Activated T-helper 1 cell treated with anti-CD3 and anti-CD28 coated beads, Interleukin-12 subunit alpha, Interleukin-12 subunit beta, Interleukin-2, Interleukin-4 antibody, amounts not matched to agents 30 ng/mL and 10 ng/mL and 1 ng/mL, durations not matched to agents 14 hours and 24 hours and 36 hours (primary cell): Measurements from ENCODE around the gene OR10K1. TPM values are rescaled to one million over a fixed set of nuclear protein-coding genes. Genes with fewer than 3 reads are reported as not detected.
"Not testable (repeated sequence)": the region's sequence is repeated elsewhere in the genome, so short reads cannot be mapped to it uniquely, and the experiment has no call there.

Experiments used
- DNase-seq: peaks from one replicate; pipeline ENCODE4 v3.0.0; 2021; ENCODE audit warnings: low spot score
- H3K27ac Mint-ChIP-seq: one replicate; pipeline ENCODE4 v1.8.0; 2021; ENCODE audit warnings: mild to moderate bottlenecking, mixed read lengths
- H3K27me3 Mint-ChIP-seq: one replicate; pipeline ENCODE4 v1.8.0; 2022; ENCODE audit warnings: mild to moderate bottlenecking, moderate library complexity, mixed read lengths; ENCODE audit not compliant: insufficient read depth
- H3K36me3 Mint-ChIP-seq: one replicate; pipeline ENCODE4 v1.8.0; 2021; ENCODE audit warnings: low read depth, mixed read lengths
- H3K4me1 Mint-ChIP-seq: one replicate; pipeline ENCODE4 v1.8.0; 2021; ENCODE audit warnings: low read depth, mixed read lengths
- H3K4me3 Mint-ChIP-seq: one replicate; pipeline ENCODE4 v1.8.0; 2021; ENCODE audit warnings: mild to moderate bottlenecking, moderate library complexity, mixed read lengths
- H3K9me3 Mint-ChIP-seq: one replicate; pipeline ENCODE4 v1.8.0; 2021; ENCODE audit warnings: mixed read lengths
- intact Hi-C: fragments of 100-400 bp; cut with micrococcal nuclease; formaldehyde crosslinking; loops from one replicate; pipeline ENCODE4 v1.15.1; 2024
- total RNA-seq: library from RNA; stranded (reverse); gene quantifications from 2 replicates; pipeline ENCODE4 v1.2.3, GENCODE V29; 2022

The OR10K1 gene
- total RNA-seq, result not detected in 2 replicates

GRCh38 chr1:158461534-158461933 is at the start of gene OR10K1:
Gene OR10K1 (plus strand): TSS chr1:158461834. CDS start chr1:158465562, 3,728 bp downstream.
- Mint-ChIP-seq H3K27me3 (peaks cover 7% of the 10 kb centered on the region), H3K4me1 (no peaks in the 10 kb centered on the region), H3K36me3 (no peaks in the 10 kb centered on the region), H3K27ac (no peak within 1 kb of the TSS), H3K9me3 (no peaks in the 10 kb centered on the region), H3K4me3 (no peak within 1 kb of the TSS)
- intact Hi-C loops, result no loop called here
- DNase-seq, result no peak

DNA sequence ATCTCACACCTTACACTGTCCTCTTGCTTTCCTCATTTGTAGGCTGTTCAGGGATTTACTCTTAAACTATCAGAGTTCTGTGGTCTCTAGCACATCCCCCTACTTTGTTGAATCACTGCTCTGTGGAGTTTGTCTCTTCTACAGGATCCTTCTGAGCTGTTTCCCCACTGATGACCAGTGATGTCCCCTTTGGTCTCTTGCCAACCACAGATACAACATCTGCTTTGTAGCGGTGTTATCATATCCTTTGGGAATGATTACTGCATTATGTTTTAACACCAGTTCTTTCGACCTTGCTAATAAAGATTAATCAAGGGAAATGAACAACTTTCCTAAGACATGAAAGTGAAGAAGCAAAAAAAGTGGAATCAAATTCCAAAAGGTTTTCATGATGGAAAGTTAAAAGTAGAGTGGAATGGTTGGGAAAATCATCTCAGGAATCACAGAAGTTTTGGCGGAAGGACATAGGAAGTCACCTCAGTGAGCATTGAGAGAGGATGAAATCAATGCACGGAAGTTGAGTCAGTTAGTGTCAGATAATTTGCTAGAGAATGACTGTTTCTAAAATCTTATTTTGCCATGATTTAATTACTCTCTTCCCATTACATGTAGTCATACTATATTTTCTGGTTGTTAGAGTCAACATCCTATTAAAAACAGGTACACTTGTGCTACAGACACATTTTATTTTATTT is 46.8 kb upstream of the OR10K1 start:
- no peaks in the 10 kb centered on the region for H3K4me1 Mint-ChIP-seq
- H3K27me3 Mint-ChIP-seq, result peaks cover 9% of the 10 kb centered on the region
- H3K36me3 Mint-ChIP-seq, result no peaks in the 10 kb centered on the region
- intact Hi-C loops, result no loop called here
- no peaks in the 10 kb centered on the region for H3K9me3 Mint-ChIP-seq
- no peak for DNase-seq
- no peak overlapping the region for H3K4me3 Mint-ChIP-seq
- H3K27ac Mint-ChIP-seq, result no peak overlapping the region

DNA sequence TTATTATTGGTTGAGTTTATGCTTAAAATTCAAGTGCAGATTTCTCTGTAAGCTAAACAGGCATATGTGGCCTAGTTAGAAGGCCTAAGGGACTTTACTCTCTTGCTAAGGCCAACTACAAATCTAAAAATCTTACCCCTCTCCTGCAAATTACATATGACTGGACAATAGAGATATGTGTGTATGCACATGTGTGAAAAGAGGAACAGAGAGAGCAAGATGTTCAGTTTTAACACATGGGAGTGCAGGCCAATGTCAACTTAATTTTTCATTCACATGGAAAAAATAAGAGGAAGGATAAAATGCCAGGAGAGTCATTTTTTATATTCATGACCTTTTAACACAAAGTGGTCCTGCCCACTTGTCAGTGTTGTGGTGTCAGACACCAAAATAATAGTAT is 44.0 kb upstream of the OR10K1 start:
- peaks cover 7% of the 10 kb centered on the region for H3K27me3 Mint-ChIP-seq
- no peaks in the 10 kb centered on the region for H3K36me3 Mint-ChIP-seq
- no peak overlapping the region for H3K27ac Mint-ChIP-seq
- no peak overlapping the region for H3K4me3 Mint-ChIP-seq
- no peaks in the 10 kb centered on the region for H3K9me3 Mint-ChIP-seq
- intact Hi-C loops, result no loop called here
- DNase-seq, result no peak
- H3K4me1 Mint-ChIP-seq, result no peaks in the 10 kb centered on the region

DNA sequence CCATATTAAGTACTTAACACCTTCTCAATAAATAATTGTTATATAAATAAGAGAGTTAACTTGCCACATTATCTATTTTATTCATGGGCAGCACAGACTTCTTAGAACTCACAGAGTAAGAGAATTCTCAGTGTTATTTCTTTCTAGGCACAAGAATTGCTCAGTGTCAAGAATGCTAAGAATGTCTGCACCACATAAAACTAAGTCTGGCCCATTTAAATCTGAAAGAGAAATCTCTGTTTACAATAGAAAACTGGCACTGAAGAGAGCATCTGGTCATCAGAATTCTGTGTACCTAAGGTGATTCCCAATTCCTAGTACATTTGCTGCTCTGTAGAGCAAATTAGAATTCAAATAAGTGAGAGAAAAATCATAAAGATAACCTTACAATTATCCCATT is 39.4 kb upstream of the OR10K1 start:
- no peaks in the 10 kb centered on the region for H3K36me3 Mint-ChIP-seq
- H3K4me3 Mint-ChIP-seq, result no peak overlapping the region
- no peaks in the 10 kb centered on the region for H3K9me3 Mint-ChIP-seq
- DNase-seq, result no peak
- no peaks in the 10 kb centered on the region for H3K27me3 Mint-ChIP-seq
- intact Hi-C loops, result no loop called here
- no peaks in the 10 kb centered on the region for H3K4me1 Mint-ChIP-seq
- H3K27ac Mint-ChIP-seq, result no peak overlapping the region

DNA sequence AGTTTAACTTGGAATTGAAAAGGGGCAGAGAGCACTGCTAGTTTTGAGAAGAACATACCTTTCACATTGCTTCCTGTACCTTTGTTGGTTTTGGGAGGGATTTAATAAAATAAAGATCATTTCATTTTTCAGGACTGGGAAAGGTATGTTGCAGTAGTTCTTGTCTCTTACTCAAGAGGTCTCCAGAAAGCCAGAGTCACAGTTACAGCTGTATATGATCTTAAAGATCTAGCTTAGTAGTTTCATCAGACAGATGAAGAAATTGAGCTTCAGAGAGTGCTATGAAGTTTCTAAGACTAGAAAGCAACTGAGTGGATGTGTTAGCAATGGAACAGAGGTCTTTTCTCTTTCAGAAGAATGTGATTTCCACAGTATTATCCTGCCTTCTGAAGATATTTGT is 36.6 kb upstream of the OR10K1 start:
- H3K27me3 Mint-ChIP-seq, result no peaks in the 10 kb centered on the region
- H3K4me3 Mint-ChIP-seq, result no peak overlapping the region
- DNase-seq, result no peak
- H3K9me3 Mint-ChIP-seq, result no peaks in the 10 kb centered on the region
- no peaks in the 10 kb centered on the region for H3K4me1 Mint-ChIP-seq
- H3K36me3 Mint-ChIP-seq, result no peaks in the 10 kb centered on the region
- H3K27ac Mint-ChIP-seq, result no peak overlapping the region
- intact Hi-C loops, result no loop called here

GRCh38 chr1:158426137-158426536 is 35.5 kb upstream of the OR10K1 start, which contains the start of gene OR10K2:
Gene OR10K2 (minus strand): TSS chr1:158426237. CDS start chr1:158420866, 5,371 bp downstream.
- intact Hi-C loops, result no loop called here
- Mint-ChIP-seq H3K4me1 (no peaks in the 10 kb centered on the region), H3K36me3 (no peaks in the 10 kb centered on the region), H3K27ac (no peak within 1 kb of the TSS), H3K4me3 (no peak within 1 kb of the TSS), H3K27me3 (no peaks in the 10 kb centered on the region), H3K9me3 (no peaks in the 10 kb centered on the region)
- DNase-seq, result no peak

GRCh38 chr1:158430163-158430562 is 31.5 kb upstream of the OR10K1 start:
- DNase-seq, H3K27ac Mint-ChIP-seq, H3K4me1 Mint-ChIP-seq, H3K4me3 Mint-ChIP-seq, H3K36me3 Mint-ChIP-seq, H3K27me3 Mint-ChIP-seq, H3K9me3 Mint-ChIP-seq, intact Hi-C loops: not testable (repeated sequence)

- intact Hi-C loops, result no loop called here
- H3K4me3 Mint-ChIP-seq, result no peak overlapping the region
- no peak overlapping the region for H3K27ac Mint-ChIP-seq
- no peaks in the 10 kb centered on the region for H3K27me3 Mint-ChIP-seq
- no peaks in the 10 kb centered on the region for H3K36me3 Mint-ChIP-seq
- no peaks in the 10 kb centered on the region for H3K4me1 Mint-ChIP-seq
- no peaks in the 10 kb centered on the region for H3K9me3 Mint-ChIP-seq
- no peak for DNase-seq
These were observed 26.9 kb upstream of the OR10K1 start for GRCh38 chr1:158434741-158435140.

DNA sequence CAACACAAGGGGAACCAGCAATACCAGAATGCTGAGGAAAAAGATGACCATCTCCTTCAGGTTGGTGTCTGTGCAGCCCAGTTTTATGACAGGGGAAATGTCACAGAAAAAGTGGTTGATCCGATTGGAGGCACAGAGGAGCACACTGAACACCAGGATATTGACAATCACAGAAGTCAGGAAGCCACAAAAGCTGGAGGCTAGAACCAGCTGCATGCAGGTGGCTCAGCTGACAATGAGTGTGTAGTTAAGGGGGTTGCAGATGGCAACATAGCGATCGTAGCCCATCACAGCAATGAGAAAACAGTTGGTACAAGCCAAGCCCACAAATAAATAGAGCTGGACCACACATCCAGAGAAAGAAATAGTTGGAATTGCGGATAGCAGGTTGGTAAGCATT is 16.3 kb upstream of the OR10K1 start:
- intact Hi-C loops, result no loop called here
- DNase-seq, result no peak
- H3K27me3 Mint-ChIP-seq, result peaks cover 2% of the 10 kb centered on the region
- H3K4me1 Mint-ChIP-seq, result no peaks in the 10 kb centered on the region
- H3K4me3 Mint-ChIP-seq, result no peak overlapping the region
- H3K36me3 Mint-ChIP-seq, result no peaks in the 10 kb centered on the region
- no peaks in the 10 kb centered on the region for H3K9me3 Mint-ChIP-seq
- no peak overlapping the region for H3K27ac Mint-ChIP-seq

GRCh38 chr1:158454537-158454936 is 7.1 kb upstream of the OR10K1 start:
- Mint-ChIP-seq H3K36me3 (no peaks in the 10 kb centered on the region), H3K4me1 (no peaks in the 10 kb centered on the region), H3K4me3 (no peak overlapping the region), H3K27me3 (peaks cover 2% of the 10 kb centered on the region), H3K9me3 (no peaks in the 10 kb centered on the region), H3K27ac (no peak overlapping the region)
- no peak for DNase-seq
- intact Hi-C loops, result no loop called here

GRCh38 chr1:158457246-158457645 is 4.4 kb upstream of the OR10K1 start:
- H3K4me1 Mint-ChIP-seq, result no peaks in the 10 kb centered on the region
- no peak overlapping the region for H3K4me3 Mint-ChIP-seq

DNA sequence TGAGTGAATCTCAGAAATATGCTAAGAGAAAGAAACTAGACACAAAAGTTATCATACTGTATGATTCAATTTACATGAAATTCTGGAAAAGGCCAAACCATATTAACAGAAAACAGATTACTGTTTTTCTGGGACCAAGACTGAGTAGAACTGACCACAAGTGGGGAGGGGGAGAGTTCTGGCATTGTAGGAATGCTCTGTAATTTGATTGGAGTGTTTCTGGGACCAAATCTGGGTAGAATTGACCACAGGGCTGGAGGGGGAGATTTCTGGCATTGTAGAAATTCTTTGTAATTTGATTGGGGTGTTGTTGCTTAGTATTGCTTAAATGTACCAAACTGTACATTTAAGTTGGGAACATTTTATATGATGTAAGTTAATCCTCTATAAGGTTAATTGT is 3.4 kb upstream of the OR10K1 start:
- DNase-seq, result no peak
- no peaks in the 10 kb centered on the region for H3K36me3 Mint-ChIP-seq
- intact Hi-C loops, result no loop called here
- no peak overlapping the region for H3K27ac Mint-ChIP-seq
- no peak overlapping the region for H3K4me3 Mint-ChIP-seq
- peaks cover 2% of the 10 kb centered on the region for H3K27me3 Mint-ChIP-seq
- no peaks in the 10 kb centered on the region for H3K9me3 Mint-ChIP-seq
- H3K4me1 Mint-ChIP-seq, result no peaks in the 10 kb centered on the region

More at GRCh38 chr1:158457246-158457645, 4.4 kb upstream of the OR10K1 start:
- no peaks in the 10 kb centered on the region for H3K36me3 Mint-ChIP-seq
- DNase-seq, result no peak
- H3K9me3 Mint-ChIP-seq, result no peaks in the 10 kb centered on the region
- no peak overlapping the region for H3K27ac Mint-ChIP-seq
- H3K27me3 Mint-ChIP-seq, result peaks cover 2% of the 10 kb centered on the region
- intact Hi-C loops, result no loop called here

DNA sequence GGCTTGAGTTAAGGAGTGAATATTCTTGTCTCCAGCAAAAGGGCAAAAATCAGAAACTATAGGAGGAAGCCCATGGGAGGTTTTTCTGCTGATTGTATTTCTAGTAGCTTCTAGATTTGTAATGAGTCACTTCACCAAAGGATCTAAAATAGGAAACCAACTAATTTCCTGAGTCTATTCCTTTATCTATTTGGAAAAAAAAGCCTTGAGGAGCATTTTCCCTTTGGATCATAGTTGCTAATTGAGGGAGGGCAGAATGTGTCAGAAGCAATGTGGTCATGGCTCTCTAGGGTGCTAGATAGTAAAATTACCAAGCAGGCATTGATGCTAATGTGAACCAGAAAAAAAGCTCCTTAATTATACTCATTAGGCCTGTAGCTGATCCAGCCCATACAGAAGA is 10.3 kb downstream of the OR10K1 start, which contains the start of gene OR10R2:
Gene OR10R2 (plus strand): TSS at position 301 of the 400 bp plus-strand sequence. CDS start 106 bp downstream, outside the sequence.
- Mint-ChIP-seq H3K4me3 (no peak within 1 kb of the TSS), H3K36me3 (no peaks in the 10 kb centered on the region), H3K27me3 (peaks cover 3% of the 10 kb centered on the region), H3K9me3 (no peaks in the 10 kb centered on the region), H3K4me1 (no peaks in the 10 kb centered on the region), H3K27ac (no peak within 1 kb of the TSS)
- intact Hi-C loops, result no loop called here
- no peak for DNase-seq

- Mint-ChIP-seq H3K27ac (no peak overlapping the region), H3K4me3 (no peak overlapping the region), H3K36me3 (no peaks in the 10 kb centered on the region), H3K4me1 (no peaks in the 10 kb centered on the region), H3K9me3 (no peaks in the 10 kb centered on the region), H3K27me3 (peaks cover 9% of the 10 kb centered on the region)
- no peak for DNase-seq
- intact Hi-C loops, result no loop called here
These were observed 23.8 kb downstream of the OR10K1 start for GRCh38 chr1:158485455-158485854.
